BLaER1 treated with 17β-estradiol and CSF1 and Interleukin-3, amounts not matched to agents 10 nM and 100 nM (cell line): ENCODE data around the gene CHN2.

Experiments used
- H3K27ac ChIP-seq, 11 experiments: shearing (Covaris generic); formaldehyde crosslinking; 2 replicates each; pipeline ENCODE4 v1.8.1; 2022
- H3K27me3 ChIP-seq, 11 experiments: shearing (Covaris generic); formaldehyde crosslinking; 2 replicates each; pipeline ENCODE4 v1.8.1; 2022
- H3K36me3 ChIP-seq, 11 experiments: shearing (Covaris generic); formaldehyde crosslinking; 2 replicates each; pipeline ENCODE4 v1.8.1; 2022
- H3K4me1 ChIP-seq, 10 experiments: shearing (Covaris generic); formaldehyde crosslinking; 2 replicates each; pipeline ENCODE4 v1.8.1; 2022
- H3K4me2 ChIP-seq, 11 experiments: shearing (Covaris generic); formaldehyde crosslinking; 2 replicates each; pipeline ENCODE4 v1.8.1; 2022
- H3K4me3 ChIP-seq, 10 experiments: shearing (Covaris generic); formaldehyde crosslinking; 2 replicates each; pipeline ENCODE4 v1.8.1; 2022
- H3K9ac ChIP-seq, 11 experiments: shearing (Covaris generic); formaldehyde crosslinking; 2 replicates each; pipeline ENCODE4 v1.8.1; 2022
- H3K9me3 ChIP-seq, 11 experiments: shearing (Covaris generic); formaldehyde crosslinking; replicated peaks in 1 of 11; 2 replicates each; pipeline ENCODE4 v1.8.1; 2022
- H4K20me1 ChIP-seq, 11 experiments: shearing (Covaris generic); formaldehyde crosslinking; 2 replicates each; pipeline ENCODE4 v1.8.1; 2022
- Cebpa-rat ChIP-seq, 11 experiments: shearing (Covaris generic); IDR thresholded peaks; 2 replicates each; pipeline ENCODE4 v1.8.1; 2022

Gene CHN2

DNA sequence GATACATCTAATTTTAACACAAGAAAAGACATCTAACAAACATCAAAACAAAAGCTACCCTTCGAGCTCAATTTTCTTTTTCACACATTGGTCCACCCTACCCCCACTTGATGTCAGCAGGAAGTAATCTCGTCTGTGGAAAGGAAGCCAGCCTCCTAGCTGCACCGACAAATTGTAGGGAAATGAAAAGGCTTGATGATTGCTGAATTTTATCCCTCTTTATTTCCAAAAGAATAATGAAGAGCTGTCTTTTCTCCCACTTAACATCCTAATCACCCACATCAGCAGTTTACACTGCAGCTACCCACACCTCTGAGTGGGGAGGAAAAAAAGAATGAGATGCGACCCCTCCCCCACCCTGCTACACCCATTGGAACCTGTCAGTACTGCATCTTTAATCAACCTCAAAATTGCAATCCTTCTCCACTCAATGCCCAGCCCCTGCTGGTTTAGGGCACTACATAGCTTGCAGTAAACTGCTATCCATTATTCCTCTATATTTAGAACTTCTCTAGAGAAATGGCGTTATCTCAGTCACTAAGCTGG is 37.6 kb upstream of the CHN2 start:
- TF ChIP-seq Cebpa-rat (IDR thresholded peaks at IDR 0.05), result no peak
- Histone ChIP-seq H3K27ac (no peak overlapping the region), H3K9ac (no peak overlapping the region), H4K20me1 (no peaks in the 10 kb centered on the region), H3K27me3 (no peaks in the 10 kb centered on the region), H3K9me3 (peaks cover 0 to 16% (median 9%) of the 10 kb centered on the region in 11 experiments; a peak in 11 of 22 replicates), H3K4me3 (no peak overlapping the region), H3K4me1 (peaks cover 0 to 8% (median 2%) of the 10 kb centered on the region in 10 experiments; a peak in 5 of 20 replicates), H3K4me2 (peak overlapping the region in 8 of 11 experiments; percentile 4 to 38 (median 22); a peak in 9 of 22 replicates), H3K36me3 (no peaks in the 10 kb centered on the region)

DNA sequence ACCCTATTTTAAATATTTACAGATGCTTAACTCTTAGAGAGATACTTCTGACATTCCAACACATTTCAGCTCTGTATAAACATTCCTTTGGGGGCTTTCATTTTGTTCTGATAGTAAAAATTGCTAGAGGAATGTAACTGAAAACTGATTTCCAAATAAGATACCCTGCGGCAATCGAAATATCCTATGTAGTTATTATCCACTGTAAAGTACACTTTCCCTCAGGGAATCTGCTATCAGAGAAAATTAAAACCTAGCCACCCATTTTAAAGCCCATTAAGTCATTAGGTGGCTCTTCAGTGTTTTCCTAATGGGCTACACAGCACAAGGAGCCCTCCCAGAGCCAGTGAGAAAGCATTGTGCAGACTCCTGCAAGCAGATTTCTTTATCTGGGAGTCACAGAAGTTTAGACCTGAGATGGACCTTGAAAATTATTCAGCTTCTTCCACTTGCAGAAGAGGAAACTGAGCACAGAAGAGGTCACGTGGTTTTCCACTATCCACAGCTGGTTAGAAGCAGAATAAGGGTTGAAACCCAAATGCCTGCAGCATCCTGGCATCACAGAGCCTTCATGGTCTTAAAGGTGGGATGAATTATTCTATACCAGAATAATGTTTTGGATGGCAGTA is 35.7 kb upstream of the CHN2 start:
- no peaks in the 10 kb centered on the region for H4K20me1 ChIP-seq
- H3K9ac ChIP-seq, result no peak overlapping the region
- H3K4me2 ChIP-seq, result no peak overlapping the region
- H3K27ac ChIP-seq, result no peak overlapping the region
- peaks cover 0 to 16% (median 9%) of the 10 kb centered on the region in 11 experiments; a peak in 11 of 22 replicates for H3K9me3 ChIP-seq
- no peak overlapping the region for H3K4me3 ChIP-seq
- H3K27me3 ChIP-seq, result no peaks in the 10 kb centered on the region
- TF ChIP-seq Cebpa-rat (IDR thresholded peaks at IDR 0.05), result no peak
- peaks cover 0 to 8% (median 2%) of the 10 kb centered on the region in 10 experiments; a peak in 5 of 20 replicates for H3K4me1 ChIP-seq
- no peaks in the 10 kb centered on the region for H3K36me3 ChIP-seq

GRCh38 chr7:29160080-29160479 is 34.5 kb upstream of the CHN2 start:
- Histone ChIP-seq H3K9me3 (peaks cover 0 to 9% (median 4%) of the 10 kb centered on the region in 11 experiments; a peak in 9 of 22 replicates), H3K4me1 (peaks cover 0 to 8% (median 2%) of the 10 kb centered on the region in 10 experiments; a peak in 5 of 20 replicates), H3K36me3 (no peaks in the 10 kb centered on the region), H3K4me3 (no peak overlapping the region), H3K9ac (no peak overlapping the region), H3K27me3 (no peaks in the 10 kb centered on the region), H3K27ac (no peak overlapping the region), H4K20me1 (no peaks in the 10 kb centered on the region), H3K4me2 (no peak overlapping the region)
- TF ChIP-seq Cebpa-rat (IDR thresholded peaks at IDR 0.05), result no peak

DNA sequence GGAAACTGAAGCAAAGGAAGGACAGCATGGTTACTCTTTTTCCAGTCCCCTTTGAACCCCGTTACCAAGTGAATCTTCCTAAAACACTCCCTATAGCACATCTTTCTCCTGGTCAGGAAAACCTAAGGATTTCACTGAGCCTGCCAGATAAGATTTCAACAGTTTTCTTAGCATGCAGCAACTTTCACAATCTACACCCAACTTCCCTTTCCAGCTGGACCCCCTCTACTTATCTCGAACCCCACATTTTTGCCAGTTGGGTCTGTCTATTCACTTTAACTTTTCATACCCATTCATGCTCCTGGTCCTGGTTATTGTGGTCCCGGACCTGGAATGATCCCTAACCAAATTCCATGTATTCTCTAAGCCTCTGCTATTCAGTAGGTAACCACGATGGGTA is 33.3 kb upstream of the CHN2 start:
- peaks cover 4 to 13% (median 9%) of the 10 kb centered on the region in 11 experiments; a peak in 19 of 22 replicates for H3K9me3 ChIP-seq
- no peak overlapping the region for H3K4me2 ChIP-seq
- H3K27me3 ChIP-seq, result no peaks in the 10 kb centered on the region
- no peaks in the 10 kb centered on the region for H3K36me3 ChIP-seq
- no peak overlapping the region for H3K27ac ChIP-seq
- H3K9ac ChIP-seq, result no peak overlapping the region
- H3K4me1 ChIP-seq, result peaks cover 0 to 8% (median 2%) of the 10 kb centered on the region in 10 experiments; a peak in 5 of 20 replicates
- H3K4me3 ChIP-seq, result no peak overlapping the region
- TF ChIP-seq Cebpa-rat (IDR thresholded peaks at IDR 0.05), result no peak
- no peaks in the 10 kb centered on the region for H4K20me1 ChIP-seq

- H3K4me1 ChIP-seq, result no peaks in the 10 kb centered on the region
- TF ChIP-seq Cebpa-rat (IDR thresholded peaks at IDR 0.05), result no peak
- H3K36me3 ChIP-seq, result no peaks in the 10 kb centered on the region
- peaks cover 5 to 16% (median 10%) of the 10 kb centered on the region in 11 experiments; a peak in 19 of 22 replicates for H3K9me3 ChIP-seq
- no peak overlapping the region for H3K4me2 ChIP-seq
- H3K27ac ChIP-seq, result no peak overlapping the region
- no peaks in the 10 kb centered on the region for H4K20me1 ChIP-seq
- no peak overlapping the region for H3K4me3 ChIP-seq
- H3K27me3 ChIP-seq, result no peaks in the 10 kb centered on the region
- no peak overlapping the region for H3K9ac ChIP-seq
These were observed 32.0 kb upstream of the CHN2 start for GRCh38 chr7:29162577-29162976.

- no peak overlapping the region for H3K27ac ChIP-seq
- TF ChIP-seq Cebpa-rat (IDR thresholded peaks at IDR 0.05), result no peak
- H3K36me3 ChIP-seq, result no peaks in the 10 kb centered on the region
- H3K9me3 ChIP-seq, result peaks cover 5 to 16% (median 10%) of the 10 kb centered on the region in 11 experiments; a peak in 19 of 22 replicates
- H3K4me3 ChIP-seq, result no peak overlapping the region
- H3K4me1 ChIP-seq, result no peaks in the 10 kb centered on the region
- no peaks in the 10 kb centered on the region for H3K27me3 ChIP-seq
- no peaks in the 10 kb centered on the region for H4K20me1 ChIP-seq
- no peak overlapping the region for H3K9ac ChIP-seq
- H3K4me2 ChIP-seq, result no peak overlapping the region
These were observed 30.7 kb upstream of the CHN2 start for GRCh38 chr7:29163854-29164253.

GRCh38 chr7:29167721-29168120 is 26.9 kb upstream of the CHN2 start:
- Histone ChIP-seq H3K27ac (no peak overlapping the region), H3K9ac (no peak overlapping the region), H3K4me1 (no peaks in the 10 kb centered on the region), H3K36me3 (no peaks in the 10 kb centered on the region), H3K9me3 (peaks cover 5 to 13% (median 10%) of the 10 kb centered on the region in 11 experiments; a peak in 19 of 22 replicates), H3K4me3 (no peak overlapping the region), H4K20me1 (no peaks in the 10 kb centered on the region), H3K27me3 (no peaks in the 10 kb centered on the region; a peak in 1 of 22 replicates), H3K4me2 (no peak overlapping the region)
- no peak for TF ChIP-seq Cebpa-rat (IDR thresholded peaks at IDR 0.05)

DNA sequence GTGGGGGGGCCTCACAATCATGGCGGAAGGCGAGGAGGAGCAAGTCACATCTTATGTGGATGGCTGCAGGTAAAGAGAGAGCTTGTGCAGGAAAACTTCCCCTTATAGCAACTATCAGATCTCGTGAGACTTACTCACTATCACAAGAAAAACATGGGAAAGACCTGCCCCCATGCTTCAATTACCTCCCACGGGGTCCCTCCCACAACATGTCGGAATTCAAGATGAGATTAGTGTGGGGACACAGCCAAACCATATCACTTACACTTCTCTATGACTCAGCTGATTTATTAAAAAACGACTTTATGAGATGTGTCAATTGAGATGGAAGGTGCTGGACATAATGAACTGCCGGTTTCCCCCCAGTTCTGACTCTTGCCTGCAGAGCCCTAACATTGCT is 23.8 kb upstream of the CHN2 start:
- Histone ChIP-seq H3K4me2 (no peak overlapping the region), H3K36me3 (no peaks in the 10 kb centered on the region), H3K27ac (no peak overlapping the region), H3K4me1 (no peaks in the 10 kb centered on the region), H3K9ac (no peak overlapping the region), H3K4me3 (no peak overlapping the region), H3K9me3 (peaks cover 5 to 14% (median 7%) of the 10 kb centered on the region in 11 experiments; a peak in 19 of 22 replicates), H3K27me3 (peaks cover 0 to 3% (median 0%) of the 10 kb centered on the region in 11 experiments; a peak in 1 of 22 replicates), H4K20me1 (no peaks in the 10 kb centered on the region)
- no peak for TF ChIP-seq Cebpa-rat (IDR thresholded peaks at IDR 0.05)

DNA sequence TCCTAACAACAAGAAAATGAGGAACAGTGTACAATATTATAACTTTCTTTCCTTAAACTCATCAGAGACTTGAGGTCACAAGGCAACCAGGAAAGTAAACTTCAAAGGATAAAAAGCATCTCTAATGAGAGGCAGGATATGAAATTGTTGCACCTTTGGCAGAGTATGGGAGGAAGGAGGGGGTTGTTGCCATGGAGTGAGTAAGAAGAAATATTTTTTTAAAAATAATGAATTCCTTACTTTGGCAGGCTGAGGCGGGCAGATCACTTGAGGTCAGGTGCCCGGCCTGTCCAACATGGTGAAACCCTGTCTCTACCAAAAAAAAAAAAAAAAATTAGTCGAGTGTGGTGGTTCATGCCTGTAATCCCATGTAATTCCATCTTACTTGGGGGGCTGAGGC is 21.1 kb upstream of the CHN2 start:
- no peak overlapping the region for H3K4me2 ChIP-seq
- no peak overlapping the region for H3K9ac ChIP-seq
- H3K36me3 ChIP-seq, result no peaks in the 10 kb centered on the region
- H3K27me3 ChIP-seq, result peaks cover 0 to 3% (median 0%) of the 10 kb centered on the region in 11 experiments; a peak in 1 of 22 replicates
- peaks cover 0 to 7% (median 0%) of the 10 kb centered on the region in 11 experiments; a peak in 2 of 22 replicates for H3K9me3 ChIP-seq
- no peaks in the 10 kb centered on the region for H4K20me1 ChIP-seq
- no peak overlapping the region for H3K4me3 ChIP-seq
- no peak for TF ChIP-seq Cebpa-rat (IDR thresholded peaks at IDR 0.05)
- peaks cover 0 to 12% (median 3%) of the 10 kb centered on the region in 10 experiments; a peak in 7 of 20 replicates for H3K4me1 ChIP-seq
- no peak overlapping the region for H3K27ac ChIP-seq
